Measurements from ENCODE around the gene PRR5.
"Not testable (repeated sequence)": the region's sequence is repeated elsewhere in the genome, so short reads cannot be mapped to it uniquely, and the experiment has no call there.

PRR5 gene

GRCh38 chr22:44738347-44738715, 36.3 kb downstream of the PRR5 start:
- no peak for DNase-seq (ENCODE audit: low spot score)
- TF ChIP-seq CTCF (IDR thresholded peaks at IDR 0.05; ENCODE audit: extremely low read depth, missing control alignments), result no peak

DNA sequence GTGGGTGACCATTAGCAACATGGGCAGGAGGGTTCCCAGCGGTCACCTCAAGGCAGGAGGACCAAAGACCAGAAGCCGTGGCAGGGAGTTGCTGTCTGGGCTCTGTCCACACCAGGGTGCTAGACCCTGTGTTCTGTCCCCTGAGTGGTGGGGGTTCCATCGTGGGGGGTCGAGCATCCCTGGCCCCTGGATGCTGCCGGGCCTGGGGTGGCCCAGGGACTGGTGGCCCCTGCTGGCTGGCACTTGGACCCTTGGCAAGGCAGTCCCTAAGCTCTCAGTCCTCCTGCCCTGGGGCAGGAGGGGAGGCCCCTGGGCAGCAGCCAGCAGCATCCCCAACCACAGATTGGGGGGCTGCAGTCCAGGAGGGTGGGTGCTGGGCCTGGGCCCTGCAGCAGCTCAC, 37.0 kb downstream of the PRR5 start:
- TF ChIP-seq CTCF (IDR thresholded peaks at IDR 0.05; ENCODE audit: extremely low read depth, missing control alignments), result no peak
- no peak for DNase-seq (ENCODE audit: low spot score)

GRCh38 chr22:44739666-44740065, 37.7 kb downstream of the PRR5 start:
- DNase-seq (ENCODE audit: low spot score), result not testable (repeated sequence)

DNA sequence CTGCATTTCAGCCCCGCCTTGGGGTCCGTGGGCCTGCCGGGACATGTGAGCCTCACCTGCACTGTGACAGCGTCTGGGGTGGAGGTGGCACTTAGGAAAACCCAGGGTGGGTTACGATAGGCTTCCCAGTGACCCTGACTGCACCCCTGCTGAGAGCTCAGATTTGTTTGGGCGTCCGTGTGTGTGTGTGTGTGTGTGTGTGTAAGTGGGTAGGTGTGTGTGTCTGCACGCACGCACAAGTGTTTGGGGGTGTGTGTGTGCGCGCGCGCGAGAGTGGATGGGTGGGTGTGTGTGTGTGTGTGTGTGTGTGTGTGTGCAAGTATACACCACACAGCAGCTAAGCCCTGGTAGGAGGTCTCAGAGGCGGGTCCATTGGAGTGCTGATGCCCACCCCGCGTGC, 38.3 kb downstream of the PRR5 start:
- TF ChIP-seq CTCF (IDR thresholded peaks at IDR 0.05; ENCODE audit: extremely low read depth, missing control alignments), result no peak
- no peak for DNase-seq (ENCODE audit: low spot score)

GRCh38 chr22:44741929-44742328, 39.9 kb downstream of the PRR5 start:
- TF ChIP-seq CTCF (IDR thresholded peaks at IDR 0.05; ENCODE audit: extremely low read depth, missing control alignments), result no peak
- DNase-seq (ENCODE audit: low spot score), result no peak

DNA sequence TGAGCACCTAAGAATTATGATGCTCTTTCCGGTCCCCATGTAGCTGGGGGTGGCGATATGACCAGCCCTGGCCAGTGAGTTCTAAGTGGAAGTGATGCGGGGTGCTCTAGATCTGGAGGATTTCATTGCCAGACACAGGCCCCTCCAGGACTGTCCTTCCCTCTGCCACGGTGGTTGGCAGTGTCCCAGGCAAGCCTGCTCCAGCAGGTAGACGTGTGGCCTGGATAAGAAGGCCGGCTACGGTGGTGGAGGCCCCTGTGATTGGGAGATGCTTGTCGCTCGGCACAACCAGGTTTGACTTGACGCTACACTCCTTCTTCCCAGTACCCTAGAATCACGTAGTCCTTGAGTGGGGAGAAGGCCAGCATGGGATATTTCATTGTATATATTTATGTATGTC, 41.2 kb downstream of the PRR5 start:
- DNase-seq (ENCODE audit: low spot score), result no peak
- TF ChIP-seq CTCF (IDR thresholded peaks at IDR 0.05; ENCODE audit: extremely low read depth, missing control alignments), result no peak

DNA sequence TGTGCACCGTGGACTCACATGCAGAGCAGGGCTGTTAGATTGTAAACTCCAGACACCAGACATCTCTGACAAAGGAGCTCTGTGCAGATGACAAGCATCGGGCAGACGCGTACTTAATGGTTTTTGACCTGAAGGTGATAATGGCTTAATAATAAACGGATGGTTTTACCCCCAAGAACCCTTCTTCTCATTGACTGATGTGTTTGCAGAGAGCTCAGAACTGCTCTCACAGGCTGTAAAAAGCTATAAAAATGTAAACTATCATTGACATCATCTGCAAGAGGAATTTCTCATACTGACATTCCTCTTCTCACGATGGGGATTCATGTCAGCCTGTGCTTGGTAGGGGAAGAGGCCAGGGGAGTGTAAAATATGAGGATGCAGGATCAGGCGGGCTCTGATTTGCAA, 41.8 kb downstream of the PRR5 start:
- no peak for TF ChIP-seq CTCF (IDR thresholded peaks at IDR 0.05; ENCODE audit: extremely low read depth, missing control alignments)
- DNase-seq (ENCODE audit: low spot score), result no peak

GRCh38 chr22:44745853-44746789, 44.1 kb downstream of the PRR5 start:
- no peak for TF ChIP-seq CTCF (IDR thresholded peaks at IDR 0.05; ENCODE audit: extremely low read depth, missing control alignments)
- no peak for DNase-seq (ENCODE audit: low spot score)

DNA sequence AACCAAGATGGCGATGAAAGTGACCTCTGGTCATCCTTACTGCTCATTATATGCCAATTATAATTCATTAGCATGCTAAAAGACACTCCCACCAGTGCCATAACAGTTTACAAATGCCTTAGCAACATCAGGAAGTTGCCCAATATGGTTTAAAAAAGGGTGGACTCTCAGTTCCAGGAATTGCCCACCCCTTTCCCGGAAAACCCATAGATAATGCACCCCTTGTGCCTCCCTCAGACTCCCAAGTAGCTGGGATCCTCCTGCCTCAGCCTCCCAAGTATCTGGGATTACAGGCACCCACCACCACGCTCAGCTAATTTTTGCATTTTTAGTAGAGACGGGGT, 45.8 kb downstream of the PRR5 start:
- DNase-seq (ENCODE audit: low spot score), result not testable (repeated sequence)

All from GM20000 (cell line).